NCI-H446 (cell line): ENCODE measurements around the gene ZNF260.
A peak's percentile ranks its signal among the peaks of the same experiment; 100 is the strongest.

Experiments used
- DNase-seq, 2 experiments: peaks; one replicate each; lab custom pipeline; 2025; lab: John Stamatoyannopoulos, UW

Gene ZNF260

GRCh38 chr19:36489920-36490415 lies 38.1 kb downstream of the ZNF260 start:
- DNase-seq: no peak

- peak; percentile 87 to 97 for DNase-seq
These were observed 38.8 kb downstream of the ZNF260 start, which contains the start of gene ZNF566 for GRCh38 chr19:36489118-36489919. TSS of gene ZNF566 (minus strand) at chr19:36489561. CDS start at chr19:36476557, 13,004 bp downstream.

- peak in 1 of 2 experiments; percentile 25 for DNase-seq
These were observed 39.3 kb downstream of the ZNF260 start for GRCh38 chr19:36488846-36489117.

- DNase-seq: no peak
These were observed 39.8 kb downstream of the ZNF260 start for GRCh38 chr19:36488118-36488845.

GRCh38 chr19:36483653-36484052 lies 44.4 kb downstream of the ZNF260 start:
- DNase-seq: no peak

- no peak for DNase-seq
These were observed 45.2 kb downstream of the ZNF260 start for GRCh38 chr19:36482876-36483275.
